Upper lobe of right lung (tissue), 1 donor: ENCODE measurements around the gene PDK1. TPM values are rescaled to one million over a fixed set of nuclear protein-coding genes. Genes with fewer than 3 reads are reported as not detected.
A peak's percentile ranks its signal among the peaks of the same experiment; 100 is the strongest.
"Not testable (repeated sequence)": the region's sequence is repeated elsewhere in the genome, so short reads cannot be mapped to it uniquely, and the experiment has no call there.

ENCODE experiments used
- ATAC-seq: fragments of 200-7000 bp; cut with Tn5 transposase; one replicate; pipeline ENCODE4 v1.9.1; 2020; ENCODE audit warnings: mild to moderate bottlenecking, moderate library complexity
- DNase-seq: peaks from one replicate; pipeline ENCODE4 v3.0.0-alpha.2; 2020
- H3K27ac ChIP-seq: fragments of 200-600 bp; one replicate; pipeline ENCODE4 v1.8.0; 2022
- H3K27me3 ChIP-seq: fragments of 200-600 bp; one replicate; pipeline ENCODE4 v1.8.0; 2022; ENCODE audit warnings: mild to moderate bottlenecking
- H3K36me3 ChIP-seq: fragments of 200-600 bp; one replicate; pipeline ENCODE4 v1.8.0; 2022
- H3K4me1 ChIP-seq: fragments of 200-600 bp; one replicate; pipeline ENCODE4 v1.8.0; 2022
- H3K4me3 ChIP-seq: fragments of 200-600 bp; one replicate; pipeline ENCODE4 v1.8.0; 2022; ENCODE audit warnings: mild to moderate bottlenecking
- H3K9me3 ChIP-seq: fragments of 200-600 bp; one replicate; pipeline ENCODE4 v1.8.0; 2022
- intact Hi-C: fragments of 100-400 bp; cut with DNase I; formaldehyde crosslinking; loops from one replicate; pipeline ENCODE4 v1.11.0; 2022
- total RNA-seq: library from RNA; stranded (reverse); fragmentation: NEBNext Ultra II Directional; extraction: Animal tissue kit (Norgen Biotek cat#: 25700); gene quantifications from one replicate; pipeline ENCODE4 v1.2.1, GENCODE V29; 2021
- TF ChIP-seq, protein P1 (sequence below): fragments of 200-600 bp; IDR thresholded peaks from one replicate; pipeline ENCODE4 v1.8.0; 2022; ENCODE audit warnings: antibody characterized with exemption
- donor health status: DM: no; HTN: yes; CAD: no; lungs with severe emphysema.

Gene PDK1
- total RNA-seq, 1 donor from 2014 or later = 6.0 TPM

GRCh38 chr2:172580544-172580943, 24.7 kb downstream of the PDK1 start:
- Histone ChIP-seq H3K27ac (no peak overlapping the region), H3K4me1 (no peaks in the 10 kb centered on the region)
- ATAC-seq = no peak

GRCh38 chr2:172582656-172583055, 26.8 kb downstream of the PDK1 start:
- TF ChIP-seq, protein P1, sequence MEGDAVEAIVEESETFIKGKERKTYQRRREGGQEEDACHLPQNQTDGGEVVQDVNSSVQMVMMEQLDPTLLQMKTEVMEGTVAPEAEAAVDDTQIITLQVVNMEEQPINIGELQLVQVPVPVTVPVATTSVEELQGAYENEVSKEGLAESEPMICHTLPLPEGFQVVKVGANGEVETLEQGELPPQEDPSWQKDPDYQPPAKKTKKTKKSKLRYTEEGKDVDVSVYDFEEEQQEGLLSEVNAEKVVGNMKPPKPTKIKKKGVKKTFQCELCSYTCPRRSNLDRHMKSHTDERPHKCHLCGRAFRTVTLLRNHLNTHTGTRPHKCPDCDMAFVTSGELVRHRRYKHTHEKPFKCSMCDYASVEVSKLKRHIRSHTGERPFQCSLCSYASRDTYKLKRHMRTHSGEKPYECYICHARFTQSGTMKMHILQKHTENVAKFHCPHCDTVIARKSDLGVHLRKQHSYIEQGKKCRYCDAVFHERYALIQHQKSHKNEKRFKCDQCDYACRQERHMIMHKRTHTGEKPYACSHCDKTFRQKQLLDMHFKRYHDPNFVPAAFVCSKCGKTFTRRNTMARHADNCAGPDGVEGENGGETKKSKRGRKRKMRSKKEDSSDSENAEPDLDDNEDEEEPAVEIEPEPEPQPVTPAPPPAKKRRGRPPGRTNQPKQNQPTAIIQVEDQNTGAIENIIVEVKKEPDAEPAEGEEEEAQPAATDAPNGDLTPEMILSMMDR = no peak
- intact Hi-C loops = no loop called here
- Histone ChIP-seq H3K4me3 (no peak overlapping the region), H3K27ac (no peak overlapping the region), H3K9me3 (peaks cover 10% of the 10 kb centered on the region), H3K36me3 (peaks cover 4% of the 10 kb centered on the region), H3K27me3 (no peaks in the 10 kb centered on the region), H3K4me1 (no peaks in the 10 kb centered on the region)
- ATAC-seq = no peak
- DNase-seq = no peak

More at GRCh38 chr2:172580544-172580943, 24.7 kb downstream of the PDK1 start:
- DNase-seq = no peak
- TF ChIP-seq, protein P1 = no peak
- H3K36me3 ChIP-seq = no peaks in the 10 kb centered on the region
- no peak overlapping the region for H3K4me3 ChIP-seq
- intact Hi-C loops = no loop called here
- no peaks in the 10 kb centered on the region for H3K27me3 ChIP-seq
- peaks cover 11% of the 10 kb centered on the region for H3K9me3 ChIP-seq

DNA sequence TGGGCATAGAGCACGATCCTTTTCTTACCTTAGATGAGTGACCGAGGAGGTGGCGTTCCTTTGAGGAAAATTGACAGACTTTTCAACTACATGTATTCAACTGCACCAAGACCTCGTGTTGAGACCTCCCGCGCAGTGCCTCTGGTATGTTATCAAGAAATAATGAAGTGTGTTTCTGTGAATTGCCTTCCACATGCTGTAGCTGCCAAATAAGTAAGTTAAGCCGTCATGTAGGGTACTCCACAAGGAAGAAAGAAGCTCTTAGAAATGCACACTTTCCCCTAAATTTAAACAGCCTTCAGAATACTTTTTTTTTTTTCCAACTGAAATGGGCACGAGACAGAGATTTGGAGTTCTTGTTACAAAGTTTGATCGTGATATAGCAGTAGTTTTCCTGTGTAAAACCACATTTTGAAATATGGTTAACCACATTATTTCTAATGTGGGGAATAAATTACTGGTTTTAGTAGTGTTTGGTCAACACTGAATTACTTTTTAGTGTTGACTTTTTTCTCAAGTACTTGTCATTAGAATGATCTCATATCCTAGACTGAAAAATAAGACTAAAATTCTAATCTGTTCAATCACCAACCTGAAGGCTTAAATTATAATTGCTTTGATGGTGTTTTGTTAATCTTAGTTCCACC, 30.5 kb downstream of the PDK1 start:
- TF ChIP-seq, protein P1 = no peak
- intact Hi-C loops = no loop called here
- no peak overlapping the region for H3K27ac ChIP-seq
- H3K4me1 ChIP-seq = no peaks in the 10 kb centered on the region
- H3K4me3 ChIP-seq = no peak overlapping the region
- ATAC-seq (no peak), DNase-seq (no peak)
- H3K36me3 ChIP-seq = peaks cover 17% of the 10 kb centered on the region
- no peaks in the 10 kb centered on the region for H3K9me3 ChIP-seq
- H3K27me3 ChIP-seq = no peaks in the 10 kb centered on the region

- H3K27me3 ChIP-seq, H3K4me3 ChIP-seq, H3K4me1 ChIP-seq, H3K9me3 ChIP-seq, H3K27ac ChIP-seq, intact Hi-C loops, DNase-seq, ATAC-seq: not testable (repeated sequence)
- peaks cover 17% of the 10 kb centered on the region for H3K36me3 ChIP-seq
Measured at GRCh38 chr2:172587231-172587630, 31.3 kb downstream of the PDK1 start.

DNA sequence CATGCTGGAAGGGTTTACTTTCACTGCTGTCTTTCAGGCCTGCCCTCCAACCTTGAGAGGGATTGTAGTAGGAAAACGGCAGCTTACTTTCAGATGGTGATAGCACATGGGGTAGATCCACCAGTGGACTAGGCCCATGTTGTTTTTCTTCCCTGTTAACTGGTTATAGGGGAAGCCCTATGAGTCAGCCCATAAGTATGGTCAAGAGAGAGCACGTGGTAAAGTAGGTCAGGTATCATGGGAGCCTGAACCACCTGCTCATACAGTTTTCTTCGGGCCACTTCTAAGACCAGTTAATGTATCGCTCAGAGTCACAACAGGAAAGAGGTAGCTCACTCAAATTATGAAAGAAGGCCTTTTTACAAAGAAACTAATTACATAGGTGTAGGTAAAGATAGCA, 33.0 kb downstream of the PDK1 start:
- intact Hi-C loops = no loop called here
- H3K9me3 ChIP-seq = no peaks in the 10 kb centered on the region
- no peaks in the 10 kb centered on the region for H3K4me1 ChIP-seq
- peak; percentile 33 for ATAC-seq
- no peak overlapping the region for H3K27ac ChIP-seq
- TF ChIP-seq, protein P1 = no peak
- no peaks in the 10 kb centered on the region for H3K27me3 ChIP-seq
- DNase-seq = no peak
- H3K36me3 ChIP-seq = peaks cover 17% of the 10 kb centered on the region
- H3K4me3 ChIP-seq = no peak overlapping the region

- H3K27ac ChIP-seq, H3K27me3 ChIP-seq, H3K4me1 ChIP-seq, H3K9me3 ChIP-seq, intact Hi-C loops, H3K4me3 ChIP-seq, DNase-seq, ATAC-seq: not testable (repeated sequence)
- H3K36me3 ChIP-seq = peaks cover 26% of the 10 kb centered on the region
Measured at GRCh38 chr2:172591386-172591785, 35.5 kb downstream of the PDK1 start.

GRCh38 chr2:172592190-172592589, 36.3 kb downstream of the PDK1 start:
- H3K4me3 ChIP-seq, H3K27ac ChIP-seq, H3K9me3 ChIP-seq, H3K4me1 ChIP-seq, DNase-seq, intact Hi-C loops, H3K27me3 ChIP-seq, ATAC-seq: not testable (repeated sequence)
- peaks cover 31% of the 10 kb centered on the region for H3K36me3 ChIP-seq
